Caco-2 (cell line): ENCODE results near the gene KLHL40. TPM values are rescaled to one million over a fixed set of nuclear protein-coding genes. Genes with fewer than 3 reads are reported as not detected.
A peak's percentile ranks its signal among the peaks of the same experiment; 100 is the strongest.

Experiments
- BruUV-seq: library from RNA; stranded (reverse); fragments of 400-500 nt; replicated peaks from 2 replicates; lab custom pipeline; 2021; lab: Mats Ljungman, UMichigan
- CTCF ChIA-PET: fragments of 300-600 bp; sonication (Branson Sonifier 250); formaldehyde crosslinking; loops from one replicate; lab custom pipeline; 2022; ENCODE audit warnings: antibody characterized with exemption; lab: Charles Lee
- POLR2A ChIA-PET: fragments of 300-600 bp; sonication (Branson Sonifier 250); formaldehyde crosslinking; loops from one replicate; lab custom pipeline; 2022; ENCODE audit warnings: antibody characterized with exemption; lab: Charles Lee
- DNase-seq, 2 experiments: peaks; one replicate each; pipeline versions ENCODE4 v3.0.0 to v3.0.0-alpha.2; 2020 to 2022
- H3K27me3 ChIP-seq: replicated peaks from 2 replicates; pipeline ENCODE4 v1.6.0; 2011; ENCODE audit warnings: low read length; ENCODE audit not compliant: control insufficient read depth, insufficient read depth
- H3K36me3 ChIP-seq: 2 replicates; pipeline ENCODE4 v1.5.1; 2011; ENCODE audit warnings: low read length; ENCODE audit not compliant: control insufficient read depth, insufficient read depth
- H3K4me1 ChIP-seq: fragments of 250-450 bp; sonication (Bioruptor Pico); 2 replicates; pipeline ENCODE4 v1.5.1; 2020; ENCODE audit warnings: mild to moderate bottlenecking
- H3K4me3 ChIP-seq: 2 replicates; pipeline ENCODE4 v1.5.1; 2011; ENCODE audit warnings: low read depth, mild to moderate bottlenecking, control low read depth, low read length
- H3K9me3 ChIP-seq: fragments of 250-450 bp; sonication (Bioruptor Pico); 2 replicates; pipeline ENCODE4 v1.5.1; 2020; ENCODE audit warnings: mild to moderate bottlenecking, moderate library complexity
- H3K27ac Mint-ChIP-seq: one replicate; pipeline ENCODE4 v1.8.0; 2022; ENCODE audit warnings: mixed read lengths; ENCODE audit not compliant: unreplicated experiment
- H3K27me3 Mint-ChIP-seq: one replicate; pipeline ENCODE4 v1.8.0; 2022; ENCODE audit warnings: mixed read lengths; ENCODE audit not compliant: insufficient read depth, unreplicated experiment
- H3K36me3 Mint-ChIP-seq: one replicate; pipeline ENCODE4 v1.8.0; 2022; ENCODE audit warnings: mild to moderate bottlenecking, mixed read lengths; ENCODE audit not compliant: insufficient read depth, unreplicated experiment
- H3K4me1 Mint-ChIP-seq: one replicate; pipeline ENCODE4 v1.8.0; 2022; ENCODE audit warnings: low read depth, mixed read lengths; ENCODE audit not compliant: unreplicated experiment
- H3K4me3 Mint-ChIP-seq: one replicate; pipeline ENCODE4 v1.8.0; 2022; ENCODE audit warnings: mild to moderate bottlenecking, moderate library complexity, mixed read lengths; ENCODE audit not compliant: unreplicated experiment
- H3K9me3 Mint-ChIP-seq: one replicate; pipeline ENCODE4 v1.8.0; 2022; ENCODE audit warnings: mixed read lengths; ENCODE audit not compliant: unreplicated experiment
- intact Hi-C: fragments of 100-400 bp; cut with micrococcal nuclease; formaldehyde crosslinking; loops from one replicate; pipeline ENCODE4 v1.10.0; 2022; ENCODE audit not compliant: unreplicated experiment
- total RNA-seq: library from RNA; stranded (reverse); gene quantifications from 2 replicates; pipeline ENCODE4 v1.2.3, GENCODE V29; 2022
- TF ChIP-seq, protein P1 (sequence below), 2 experiments: fragments of 200-600 bp in 1 of 2; IDR thresholded peaks; 1 replicate in 1 of 2; 2 replicates in 1 of 2; pipeline versions ENCODE4 v1.5.1 to v1.8.0; 2011 to 2022; ENCODE audit warnings: antibody characterized with exemption in 1 of 2, control low read depth in 1 of 2, inconsistent platforms in 1 of 2, low read depth in 1 of 2, low read length in 1 of 2, mild to moderate bottlenecking in 1 of 2, moderate library complexity in 1 of 2; ENCODE audit not compliant: insufficient read depth in 1 of 2, severe bottlenecking in 1 of 2, unreplicated experiment in 1 of 2

Gene KLHL40
- total RNA-seq, 1 experiment from 2014 or later = not detected

DNA sequence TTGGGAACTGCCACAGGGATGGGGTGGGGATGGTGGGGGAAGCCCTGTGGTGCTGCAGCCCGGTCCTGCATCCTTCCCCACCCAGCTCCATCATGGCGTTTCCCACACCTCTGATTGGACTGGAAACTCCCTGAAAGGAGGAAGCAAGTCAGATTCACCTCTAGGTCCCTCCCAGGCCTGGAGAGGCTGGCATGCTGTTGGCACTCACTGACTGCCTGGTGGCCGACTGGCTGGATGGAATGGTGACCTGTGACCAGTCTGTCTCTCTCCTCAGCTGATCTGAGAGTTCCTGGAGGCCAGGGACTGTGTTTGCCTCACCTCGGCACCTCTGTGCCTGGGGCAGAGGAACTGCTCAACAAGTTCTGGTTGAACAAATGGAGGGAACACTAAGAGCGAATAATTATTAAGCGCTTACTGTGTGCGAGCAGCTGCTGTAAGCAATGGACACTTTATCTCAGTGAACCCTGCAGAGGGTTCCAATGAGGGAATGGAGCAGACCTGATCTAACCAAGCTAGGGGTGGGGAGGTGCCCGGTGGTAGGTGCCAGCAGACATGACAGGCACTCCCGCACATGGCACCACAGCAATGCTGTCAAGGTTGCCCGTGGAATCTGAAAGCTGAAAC is 20.7 kb downstream of the KLHL40 start:
- BruUV-seq = no TSS peak
- Mint-ChIP-seq H3K36me3 (no peaks in the 10 kb centered on the region), H3K27me3 (peaks cover 5% of the 10 kb centered on the region), H3K9me3 (no peaks in the 10 kb centered on the region), H3K27ac (no peak overlapping the region), H3K4me1 (no peaks in the 10 kb centered on the region), H3K4me3 (no peak overlapping the region)
- DNase-seq = no peak
- no peak overlapping the region for H3K4me3 ChIP-seq
- H3K36me3 ChIP-seq = no peaks in the 10 kb centered on the region
- TF ChIP-seq, protein P1, sequence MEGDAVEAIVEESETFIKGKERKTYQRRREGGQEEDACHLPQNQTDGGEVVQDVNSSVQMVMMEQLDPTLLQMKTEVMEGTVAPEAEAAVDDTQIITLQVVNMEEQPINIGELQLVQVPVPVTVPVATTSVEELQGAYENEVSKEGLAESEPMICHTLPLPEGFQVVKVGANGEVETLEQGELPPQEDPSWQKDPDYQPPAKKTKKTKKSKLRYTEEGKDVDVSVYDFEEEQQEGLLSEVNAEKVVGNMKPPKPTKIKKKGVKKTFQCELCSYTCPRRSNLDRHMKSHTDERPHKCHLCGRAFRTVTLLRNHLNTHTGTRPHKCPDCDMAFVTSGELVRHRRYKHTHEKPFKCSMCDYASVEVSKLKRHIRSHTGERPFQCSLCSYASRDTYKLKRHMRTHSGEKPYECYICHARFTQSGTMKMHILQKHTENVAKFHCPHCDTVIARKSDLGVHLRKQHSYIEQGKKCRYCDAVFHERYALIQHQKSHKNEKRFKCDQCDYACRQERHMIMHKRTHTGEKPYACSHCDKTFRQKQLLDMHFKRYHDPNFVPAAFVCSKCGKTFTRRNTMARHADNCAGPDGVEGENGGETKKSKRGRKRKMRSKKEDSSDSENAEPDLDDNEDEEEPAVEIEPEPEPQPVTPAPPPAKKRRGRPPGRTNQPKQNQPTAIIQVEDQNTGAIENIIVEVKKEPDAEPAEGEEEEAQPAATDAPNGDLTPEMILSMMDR (IDR thresholded peaks at IDR 0.05; ENCODE audit: insufficient read depth in 1 of 2, low read depth in 1 of 2, low read length in 1 of 2, severe bottlenecking in 1 of 2, unreplicated experiment in 1 of 2) = no peak
- no peaks in the 10 kb centered on the region for H3K27me3 ChIP-seq
- H3K4me1 ChIP-seq = no peaks in the 10 kb centered on the region
- H3K9me3 ChIP-seq = no peaks in the 10 kb centered on the region
- intact Hi-C loops = no loop called here
- ChIA-PET CTCF (no interaction called here), POLR2A (no interaction called here)

DNA sequence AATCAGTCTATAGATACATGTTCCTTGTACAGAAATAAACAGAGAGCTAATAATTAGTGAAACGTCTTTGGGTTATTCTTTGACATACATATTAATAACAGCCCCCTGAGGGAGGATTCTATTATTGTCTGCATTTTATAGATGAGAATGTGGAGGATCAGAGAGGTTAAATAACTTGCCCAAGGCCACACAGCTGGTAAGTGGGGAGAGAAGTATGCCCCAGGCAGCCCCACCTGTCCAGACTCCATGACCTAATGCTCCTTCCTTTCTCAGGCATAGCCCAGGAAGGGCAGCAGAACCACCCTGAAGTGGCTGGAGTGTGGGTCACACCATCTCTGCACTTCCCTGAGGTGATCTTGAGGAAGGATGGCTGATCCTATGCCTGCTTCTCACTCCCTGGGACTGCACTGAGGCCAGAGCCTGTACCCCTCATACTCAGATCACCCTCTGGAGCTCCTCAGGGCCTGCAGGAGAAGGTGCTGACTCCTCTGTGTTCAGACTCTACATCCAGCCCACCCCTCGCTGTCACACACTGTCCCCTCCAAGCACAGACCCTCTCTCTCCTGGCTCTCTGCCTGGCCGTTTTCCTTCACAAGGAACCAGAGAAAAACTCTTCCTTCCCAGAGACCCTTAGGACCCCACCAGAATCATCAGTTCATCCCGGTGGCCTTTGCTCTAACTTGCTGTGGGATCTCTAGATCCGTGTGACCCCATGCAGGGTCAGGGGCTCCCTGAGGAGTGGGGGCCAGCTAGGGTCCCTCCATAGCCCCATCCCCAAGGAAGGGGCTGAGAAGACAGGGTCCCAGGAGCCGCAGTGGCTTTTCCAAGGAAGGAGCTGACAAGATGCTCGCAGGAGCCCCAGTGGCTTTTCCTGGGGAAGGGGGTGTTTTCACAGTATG is 21.6 kb downstream of the KLHL40 start:
- Histone ChIP-seq H3K4me3 (no peak overlapping the region), H3K27me3 (no peaks in the 10 kb centered on the region; the same call in 1 of the 2 replicates), H3K36me3 (no peaks in the 10 kb centered on the region), H3K9me3 (no peaks in the 10 kb centered on the region), H3K4me1 (no peaks in the 10 kb centered on the region)
- TF ChIP-seq, protein P1 (IDR thresholded peaks at IDR 0.05; ENCODE audit: insufficient read depth in 1 of 2, low read depth in 1 of 2, low read length in 1 of 2, severe bottlenecking in 1 of 2, unreplicated experiment in 1 of 2) = no peak
- Mint-ChIP-seq H3K27me3 (peaks cover 5% of the 10 kb centered on the region), H3K9me3 (no peaks in the 10 kb centered on the region), H3K4me3 (no peak overlapping the region), H3K36me3 (no peaks in the 10 kb centered on the region), H3K4me1 (no peaks in the 10 kb centered on the region), H3K27ac (no peak overlapping the region)
- intact Hi-C loops = no loop called here
- DNase-seq = peak in 1 of 2 experiments; percentile 12
- ChIA-PET CTCF (no interaction called here), POLR2A (no interaction called here)
- no TSS peak for BruUV-seq

DNA sequence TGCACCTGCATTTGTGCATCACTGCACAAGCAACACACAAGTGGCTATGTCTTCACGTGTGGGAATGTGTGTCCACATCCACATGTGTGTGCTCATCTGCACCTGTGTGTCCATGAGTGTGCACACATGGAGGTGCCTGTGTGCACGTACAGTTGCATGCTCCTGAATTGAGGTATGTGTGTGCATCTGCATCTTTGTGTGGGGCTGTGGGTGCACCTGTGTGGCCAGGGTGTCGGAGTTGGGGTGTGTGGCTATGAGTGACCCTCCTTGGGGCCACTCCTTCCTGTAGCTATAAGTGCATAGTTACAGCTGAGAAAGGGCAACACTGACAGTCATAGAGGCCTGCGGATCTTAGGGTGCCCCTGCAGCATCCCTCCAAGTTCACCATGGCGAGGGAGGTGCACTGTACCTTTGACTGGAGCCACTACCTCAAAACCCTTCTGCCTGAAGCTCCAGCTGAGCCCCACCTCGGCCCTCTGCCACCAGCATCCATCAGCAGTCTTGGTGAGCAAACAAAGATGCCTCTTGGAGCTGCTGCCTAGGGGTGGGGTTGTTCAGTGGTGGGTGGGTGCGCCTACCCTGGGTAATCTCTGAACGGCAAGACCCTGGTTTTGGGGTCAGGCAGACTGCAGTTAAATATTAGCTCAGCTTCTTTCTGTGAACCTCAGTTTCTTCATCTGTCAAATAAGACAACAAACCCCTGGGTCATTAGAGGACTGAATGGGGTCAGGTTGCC is 22.5 kb downstream of the KLHL40 start:
- H3K27me3 Mint-ChIP-seq = peaks cover 5% of the 10 kb centered on the region
- POLR2A ChIA-PET = no interaction called here

More for the DNA sequence above, 22.5 kb downstream of the KLHL40 start:
- Mint-ChIP-seq H3K4me3 (no peak overlapping the region), H3K4me1 (no peaks in the 10 kb centered on the region), H3K9me3 (no peaks in the 10 kb centered on the region), H3K36me3 (no peaks in the 10 kb centered on the region), H3K27ac (no peak overlapping the region)
- CTCF ChIA-PET = no interaction called here
- no peak overlapping the region for H3K4me3 ChIP-seq
- no peak for DNase-seq
- no peaks in the 10 kb centered on the region for H3K36me3 ChIP-seq
- intact Hi-C loops = no loop called here
- no TSS peak for BruUV-seq
- H3K4me1 ChIP-seq = no peaks in the 10 kb centered on the region
- no peaks in the 10 kb centered on the region for H3K9me3 ChIP-seq
- TF ChIP-seq, protein P1 (IDR thresholded peaks at IDR 0.05; ENCODE audit: insufficient read depth in 1 of 2, low read depth in 1 of 2, low read length in 1 of 2, severe bottlenecking in 1 of 2, unreplicated experiment in 1 of 2) = no peak
- no peaks in the 10 kb centered on the region; the same call in 1 of the 2 replicates for H3K27me3 ChIP-seq
